ENCODE measurements around the gene KCNJ5.

The KCNJ5 gene

GRCh38 chr11:128931668-128932067 lies 40.5 kb downstream of the KCNJ5 start:
- Histone ChIP-seq H3K79me2 (ENCODE audit: control insufficient read depth, insufficient read depth, low read length, unreplicated experiment) (no peaks in the 10 kb centered on the region), H3K36me3 (ENCODE audit: insufficient read depth, low read length) (no peaks in the 10 kb centered on the region), H2AFZ (ENCODE audit: low read length, unreplicated experiment) (no peak overlapping the region), H3K27me3 (ENCODE audit: insufficient read depth, low read length) (peaks cover 5% of the 10 kb centered on the region; the same call in 1 of the 2 replicates), H3K27ac (ENCODE audit: low read depth, low read length) (no peak overlapping the region), H3K4me1 (ENCODE audit: control insufficient read depth, insufficient read depth, low read length, unreplicated experiment) (no peaks in the 10 kb centered on the region), H3K4me3 (ENCODE audit: low read depth, low read length) (no peak overlapping the region)

GRCh38 chr11:128933481-128934178 lies 42.5 kb downstream of the KCNJ5 start:
- Histone ChIP-seq H2AFZ (ENCODE audit: low read length, unreplicated experiment) (no peak overlapping the region), H3K79me2 (ENCODE audit: control insufficient read depth, insufficient read depth, low read length, unreplicated experiment) (no peaks in the 10 kb centered on the region), H3K27me3 (ENCODE audit: insufficient read depth, low read length) (peaks cover 5% of the 10 kb centered on the region; the same call in 1 of the 2 replicates), H3K4me3 (ENCODE audit: low read depth, low read length) (no peak overlapping the region), H3K27ac (ENCODE audit: low read depth, low read length) (no peak overlapping the region), H3K36me3 (ENCODE audit: insufficient read depth, low read length) (no peaks in the 10 kb centered on the region), H3K4me1 (ENCODE audit: control insufficient read depth, insufficient read depth, low read length, unreplicated experiment) (no peaks in the 10 kb centered on the region)

GRCh38 chr11:128934351-128934750 lies 43.2 kb downstream of the KCNJ5 start:
- no peak overlapping the region for H3K4me3 ChIP-seq (ENCODE audit: low read depth, low read length)
- peaks cover 8% of the 10 kb centered on the region; the same call in 1 of the 2 replicates for H3K27me3 ChIP-seq (ENCODE audit: insufficient read depth, low read length)
- no peak overlapping the region for H3K27ac ChIP-seq (ENCODE audit: low read depth, low read length)
- no peak overlapping the region for H2AFZ ChIP-seq (ENCODE audit: low read length, unreplicated experiment)
- no peaks in the 10 kb centered on the region for H3K79me2 ChIP-seq (ENCODE audit: control insufficient read depth, insufficient read depth, low read length, unreplicated experiment)
- no peaks in the 10 kb centered on the region for H3K36me3 ChIP-seq (ENCODE audit: insufficient read depth, low read length)
- H3K4me1 ChIP-seq (ENCODE audit: control insufficient read depth, insufficient read depth, low read length, unreplicated experiment), result no peaks in the 10 kb centered on the region

DNA sequence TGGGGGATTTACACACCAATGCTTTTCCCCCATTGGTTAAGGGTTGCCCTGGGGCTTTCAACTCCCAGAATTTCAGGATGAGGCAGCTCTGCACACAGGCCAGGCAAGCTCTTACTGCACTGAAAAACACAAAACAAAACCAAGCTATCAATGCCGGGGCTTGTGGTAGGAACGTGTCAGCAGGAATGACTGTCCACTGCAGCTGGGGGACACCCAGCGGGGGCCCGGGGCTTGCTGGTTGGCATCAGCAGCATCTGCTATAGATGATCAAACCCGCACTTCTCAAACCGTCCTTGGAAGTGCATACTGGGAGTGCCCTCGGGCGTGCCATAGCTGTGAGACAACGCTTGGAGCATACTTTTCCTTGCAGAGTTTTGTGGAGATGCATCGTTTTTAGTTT lies 43.8 kb downstream of the KCNJ5 start:
- no peak overlapping the region for H3K4me3 ChIP-seq (ENCODE audit: low read depth, low read length)
- H2AFZ ChIP-seq (ENCODE audit: low read length, unreplicated experiment), result no peak overlapping the region
- no peaks in the 10 kb centered on the region for H3K36me3 ChIP-seq (ENCODE audit: insufficient read depth, low read length)
- no peaks in the 10 kb centered on the region for H3K4me1 ChIP-seq (ENCODE audit: control insufficient read depth, insufficient read depth, low read length, unreplicated experiment)
- H3K79me2 ChIP-seq (ENCODE audit: control insufficient read depth, insufficient read depth, low read length, unreplicated experiment), result no peaks in the 10 kb centered on the region
- peaks cover 13% of the 10 kb centered on the region; the same call in 1 of the 2 replicates for H3K27me3 ChIP-seq (ENCODE audit: insufficient read depth, low read length)
- H3K27ac ChIP-seq (ENCODE audit: low read depth, low read length), result no peak overlapping the region

- Histone ChIP-seq H3K4me3 (ENCODE audit: low read depth, low read length) (no peak overlapping the region), H3K27me3 (ENCODE audit: insufficient read depth, low read length) (peaks cover 30% of the 10 kb centered on the region; the same call in 1 of the 2 replicates), H3K36me3 (ENCODE audit: insufficient read depth, low read length) (no peaks in the 10 kb centered on the region), H3K27ac (ENCODE audit: low read depth, low read length) (no peak overlapping the region), H2AFZ (ENCODE audit: low read length, unreplicated experiment) (no peak overlapping the region), H3K4me1 (ENCODE audit: control insufficient read depth, insufficient read depth, low read length, unreplicated experiment) (no peaks in the 10 kb centered on the region), H3K79me2 (ENCODE audit: control insufficient read depth, insufficient read depth, low read length, unreplicated experiment) (no peaks in the 10 kb centered on the region)
Measured at GRCh38 chr11:128936606-128937251, 45.6 kb downstream of the KCNJ5 start.

DNA sequence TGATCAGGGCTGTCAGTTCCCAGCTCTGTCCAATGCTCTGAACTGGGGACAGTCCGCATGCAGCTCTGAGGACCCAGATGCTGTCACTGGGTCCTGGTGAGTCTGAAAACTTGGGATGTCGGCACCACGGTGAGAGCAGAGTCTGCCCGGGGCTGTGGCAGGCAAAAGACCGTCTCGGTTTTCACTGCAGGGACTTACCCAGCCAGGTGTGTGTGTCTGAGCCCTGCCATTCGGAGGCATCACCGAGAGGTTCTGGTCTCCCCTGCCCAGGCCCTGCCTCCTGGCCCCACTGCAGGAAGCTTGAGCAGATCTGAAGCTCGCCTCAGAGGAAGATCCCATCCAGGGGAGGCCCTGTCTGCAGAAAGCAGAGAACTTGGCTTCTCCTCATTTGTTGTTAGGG lies 46.3 kb downstream of the KCNJ5 start:
- Histone ChIP-seq H3K27ac (ENCODE audit: low read depth, low read length) (no peak overlapping the region), H3K27me3 (ENCODE audit: insufficient read depth, low read length) (peaks cover 30% of the 10 kb centered on the region; the same call in 1 of the 2 replicates), H2AFZ (ENCODE audit: low read length, unreplicated experiment) (no peak overlapping the region), H3K4me3 (ENCODE audit: low read depth, low read length) (no peak overlapping the region), H3K4me1 (ENCODE audit: control insufficient read depth, insufficient read depth, low read length, unreplicated experiment) (no peaks in the 10 kb centered on the region), H3K79me2 (ENCODE audit: control insufficient read depth, insufficient read depth, low read length, unreplicated experiment) (no peaks in the 10 kb centered on the region), H3K36me3 (ENCODE audit: insufficient read depth, low read length) (no peaks in the 10 kb centered on the region)

- no peak overlapping the region for H2AFZ ChIP-seq (ENCODE audit: low read length, unreplicated experiment)
- peaks cover 30% of the 10 kb centered on the region; the same call in 1 of the 2 replicates for H3K27me3 ChIP-seq (ENCODE audit: insufficient read depth, low read length)
Measured at GRCh38 chr11:128938156-128938885, 47.2 kb downstream of the KCNJ5 start.

DNA sequence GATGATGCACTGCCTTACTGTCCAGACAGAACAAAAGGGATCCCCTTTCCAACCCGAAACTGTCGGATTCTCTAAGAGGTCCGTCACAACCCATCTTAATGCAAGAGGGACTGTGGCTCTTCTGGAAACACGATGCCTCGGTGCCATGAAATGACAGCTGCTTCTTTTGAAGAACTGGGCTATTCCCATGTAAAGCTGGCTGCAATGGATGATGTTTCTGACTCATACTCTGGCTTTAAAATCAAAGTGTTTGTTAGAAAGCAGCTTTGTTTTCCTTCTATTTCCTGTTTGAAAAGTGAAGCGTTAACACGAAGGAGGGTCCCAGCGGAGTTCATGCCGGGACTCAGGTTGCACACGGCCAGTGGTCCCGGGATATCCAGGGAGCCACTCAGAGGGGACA lies 48.4 kb downstream of the KCNJ5 start:
- H3K79me2 ChIP-seq (ENCODE audit: control insufficient read depth, insufficient read depth, low read length, unreplicated experiment), result no peaks in the 10 kb centered on the region
- H3K4me1 ChIP-seq (ENCODE audit: control insufficient read depth, insufficient read depth, low read length, unreplicated experiment), result no peaks in the 10 kb centered on the region
- no peak overlapping the region for H3K27ac ChIP-seq (ENCODE audit: low read depth, low read length)
- H3K36me3 ChIP-seq (ENCODE audit: insufficient read depth, low read length), result no peaks in the 10 kb centered on the region
- no peak overlapping the region for H3K4me3 ChIP-seq (ENCODE audit: low read depth, low read length)
- no peak overlapping the region for H2AFZ ChIP-seq (ENCODE audit: low read length, unreplicated experiment)
- H3K27me3 ChIP-seq (ENCODE audit: insufficient read depth, low read length), result peaks cover 25% of the 10 kb centered on the region; the same call in 1 of the 2 replicates

More at GRCh38 chr11:128938156-128938885, 47.2 kb downstream of the KCNJ5 start:
- Histone ChIP-seq H3K36me3 (ENCODE audit: insufficient read depth, low read length) (no peaks in the 10 kb centered on the region), H3K4me1 (ENCODE audit: control insufficient read depth, insufficient read depth, low read length, unreplicated experiment) (no peaks in the 10 kb centered on the region), H3K27ac (ENCODE audit: low read depth, low read length) (no peak overlapping the region), H3K4me3 (ENCODE audit: low read depth, low read length) (no peak overlapping the region), H3K79me2 (ENCODE audit: control insufficient read depth, insufficient read depth, low read length, unreplicated experiment) (no peaks in the 10 kb centered on the region)

GRCh38 chr11:128940156-128940555 lies 49.0 kb downstream of the KCNJ5 start:
- no peak overlapping the region for H2AFZ ChIP-seq (ENCODE audit: low read length, unreplicated experiment)
- H3K4me3 ChIP-seq (ENCODE audit: low read depth, low read length), result no peak overlapping the region
- H3K4me1 ChIP-seq (ENCODE audit: control insufficient read depth, insufficient read depth, low read length, unreplicated experiment), result no peaks in the 10 kb centered on the region
- no peak overlapping the region for H3K27ac ChIP-seq (ENCODE audit: low read depth, low read length)
- H3K36me3 ChIP-seq (ENCODE audit: insufficient read depth, low read length), result no peaks in the 10 kb centered on the region
- peaks cover 25% of the 10 kb centered on the region; the same call in 1 of the 2 replicates for H3K27me3 ChIP-seq (ENCODE audit: insufficient read depth, low read length)
- H3K79me2 ChIP-seq (ENCODE audit: control insufficient read depth, insufficient read depth, low read length, unreplicated experiment), result no peaks in the 10 kb centered on the region

- no peak overlapping the region for H2AFZ ChIP-seq (ENCODE audit: low read length, unreplicated experiment)
- peaks cover 25% of the 10 kb centered on the region; the same call in 1 of the 2 replicates for H3K27me3 ChIP-seq (ENCODE audit: insufficient read depth, low read length)
- H3K79me2 ChIP-seq (ENCODE audit: control insufficient read depth, insufficient read depth, low read length, unreplicated experiment), result no peaks in the 10 kb centered on the region
- H3K4me3 ChIP-seq (ENCODE audit: low read depth, low read length), result no peak overlapping the region
- no peaks in the 10 kb centered on the region for H3K36me3 ChIP-seq (ENCODE audit: insufficient read depth, low read length)
- no peaks in the 10 kb centered on the region for H3K4me1 ChIP-seq (ENCODE audit: control insufficient read depth, insufficient read depth, low read length, unreplicated experiment)
- H3K27ac ChIP-seq (ENCODE audit: low read depth, low read length), result no peak overlapping the region
Measured at GRCh38 chr11:128940603-128941002, 49.4 kb downstream of the KCNJ5 start.
